Left cardiac atrium (tissue), 4 donors: Measurements from ENCODE around the gene RAD51B. TPM values are rescaled to one million over a fixed set of nuclear protein-coding genes. Genes with fewer than 3 reads are reported as not detected.

Experiments
- ATAC-seq, 2 donors: fragments of 200-7000 bp; cut with Tn5 transposase; one replicate each; pipeline ENCODE4 v1.9.1; 2020; ENCODE audit warnings: mild to moderate bottlenecking in 2 of 2, moderate library complexity in 2 of 2
- DNase-seq: peaks from one replicate; pipeline ENCODE4 v3.0.0-alpha.2; 2020
- intact Hi-C, 2 donors: fragments of 100-400 bp; cut with DNase I; formaldehyde crosslinking; loops; one replicate each; pipeline versions ENCODE4 v1.14.1 to v1.15.1; 2022 to 2023
- total RNA-seq, 2 donors: library from RNA; stranded (reverse); fragmentation: NEBNext Ultra II Directional; extraction: Animal tissue kit (Norgen Biotek cat#: 25700); gene quantifications; one replicate each; pipeline ENCODE4 v1.2.1, GENCODE V29; 2021
- donor health status: DM: no; HTN: yes; CAD: no.
- donor health status: DM: no; HTN: yes; CAD: no; lungs with severe emphysema.
- donor health status: DM: yes; HTN: yes; CAD: no.
- donor health status: Dilated cardiomyopathy.

The RAD51B gene
- total RNA-seq, 2 donors from 2014 or later: 4.4 to 6.6 TPM

DNA sequence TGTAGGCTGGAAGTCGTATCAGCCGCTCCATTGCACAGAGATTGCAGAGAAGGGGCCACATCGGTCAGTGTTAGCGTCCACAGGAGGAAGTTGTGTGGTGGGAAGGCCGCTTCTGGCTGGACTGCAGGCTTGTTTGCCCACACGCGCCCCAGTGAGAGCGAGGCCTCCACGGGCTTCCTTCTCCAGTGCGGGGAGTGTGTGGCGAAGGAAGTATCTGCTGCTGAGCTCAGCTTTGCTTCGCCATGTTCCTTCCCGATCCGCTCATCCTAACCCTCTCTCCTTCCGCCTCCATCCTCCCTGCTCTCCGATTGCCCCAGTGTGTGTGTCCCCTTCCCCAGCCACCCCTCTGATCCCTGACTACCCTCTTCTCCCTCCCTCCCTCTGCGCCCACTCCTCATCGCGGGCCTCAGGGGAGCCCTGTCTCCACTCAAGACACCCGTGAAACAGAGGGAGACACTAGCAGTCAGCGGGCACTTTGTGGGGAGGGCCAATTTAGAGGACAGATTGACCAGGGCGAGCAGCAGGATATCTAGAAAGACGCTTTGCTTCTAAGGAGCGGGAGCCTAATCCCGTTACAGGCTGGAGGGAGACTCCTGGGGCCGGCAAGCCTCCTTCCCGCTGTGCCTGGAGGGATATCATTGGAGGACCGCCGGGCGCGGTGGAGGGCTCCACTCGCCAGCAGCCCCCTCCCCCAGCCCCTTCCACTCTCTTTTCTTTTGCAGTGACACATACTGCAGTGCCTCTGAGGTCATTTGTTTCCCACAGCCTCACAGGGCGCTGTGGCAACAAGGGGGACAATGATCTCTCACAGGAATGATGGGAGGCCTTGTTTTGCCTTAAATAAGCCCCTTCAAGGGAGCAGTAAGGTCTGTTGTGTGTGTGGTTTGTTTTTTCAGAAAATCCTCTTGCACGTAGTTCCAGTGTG is 544.5 kb downstream of the RAD51B start:
- DNase-seq (peak; percentile 42), ATAC-seq (peak; percentile 32 to 54)
- intact Hi-C loops: no loop called here

DNA sequence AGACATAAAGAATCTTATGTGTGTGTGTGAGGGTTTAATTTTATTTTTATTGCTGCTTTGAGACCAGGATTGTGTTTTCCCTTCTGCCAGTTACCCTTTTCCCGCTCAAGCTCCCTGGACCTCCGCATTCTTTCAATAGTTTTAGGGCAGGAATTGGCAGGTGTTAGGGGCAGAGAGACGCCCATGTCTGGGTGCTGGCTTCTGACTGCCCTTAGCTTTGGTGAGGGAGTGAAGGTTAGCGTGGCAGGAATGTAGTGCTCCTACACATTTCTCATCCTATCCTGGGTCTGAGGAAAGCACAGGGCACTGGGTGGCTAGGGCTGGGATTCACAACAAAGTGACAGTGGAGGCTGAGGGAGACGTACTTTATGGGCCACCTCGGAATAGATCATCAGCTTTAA is 545.2 kb downstream of the RAD51B start:
- peak in 1 of 2 donors; percentile 34 for ATAC-seq
- intact Hi-C loops: no loop called here
- no peak for DNase-seq

DNA sequence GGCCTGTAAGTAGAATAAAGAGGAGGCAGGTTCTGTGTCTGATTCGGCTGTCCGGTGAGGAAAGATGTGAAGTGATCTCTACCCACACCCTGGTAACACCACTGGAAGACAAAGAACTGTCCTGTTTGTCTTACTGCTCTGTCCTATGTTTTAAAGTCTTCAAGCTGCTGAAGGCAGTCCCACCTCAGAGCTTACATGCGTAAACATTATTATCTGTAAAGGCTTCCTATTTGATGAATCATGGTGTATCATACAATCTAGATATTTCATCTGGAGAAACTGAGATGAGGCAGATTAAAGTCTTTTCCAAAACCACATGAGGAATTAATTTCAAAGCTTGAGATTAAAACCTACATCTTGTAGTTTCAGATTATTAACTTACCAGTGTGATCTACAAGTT is 545.6 kb downstream of the RAD51B start:
- ATAC-seq: peak in 1 of 2 donors; percentile 23
- no peak for DNase-seq
- intact Hi-C loops: no loop called here

DNA sequence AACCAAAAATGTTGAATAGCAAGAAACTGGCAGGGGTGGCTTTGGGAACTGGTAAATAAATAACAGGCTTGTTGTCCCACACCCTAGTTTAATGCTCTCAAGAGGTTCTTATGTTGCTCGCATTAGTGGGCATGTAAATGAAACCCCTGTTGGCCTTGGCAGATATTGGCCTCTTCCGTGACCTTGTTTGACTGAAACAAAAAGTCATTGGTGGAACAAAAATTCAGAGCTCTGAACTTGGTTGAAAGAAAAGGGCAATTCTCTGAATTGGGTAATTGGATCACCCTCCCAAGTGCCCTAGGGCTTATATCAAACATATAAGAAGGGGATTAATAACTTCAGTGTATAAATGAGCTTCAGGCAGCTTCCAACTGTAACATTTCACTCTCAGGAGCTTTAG is 547.1 kb downstream of the RAD51B start:
- intact Hi-C loops: no loop called here
- no peak for ATAC-seq
- DNase-seq: no peak

DNA sequence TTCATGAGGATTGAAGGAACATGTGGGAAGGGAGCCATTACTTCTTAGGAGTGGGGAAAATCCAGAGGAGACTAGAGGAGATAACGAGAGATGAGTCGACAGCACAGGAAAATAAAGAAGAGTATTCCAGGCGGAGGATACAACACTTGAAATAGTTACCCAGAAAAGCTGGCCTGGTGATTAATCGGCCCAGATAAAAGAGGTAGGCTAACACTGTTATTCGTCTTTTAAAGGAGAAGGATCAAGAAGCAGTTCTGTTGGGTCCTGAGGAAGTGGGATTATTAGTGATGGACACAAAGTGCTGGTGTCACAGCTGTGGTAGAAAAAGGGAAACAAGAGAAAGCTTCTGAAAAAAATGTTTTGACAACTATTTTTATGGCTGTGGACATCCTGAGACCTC is 548.0 kb downstream of the RAD51B start:
- no peak for DNase-seq
- intact Hi-C loops: no loop called here
- peak; percentile 24 to 64 for ATAC-seq

DNA sequence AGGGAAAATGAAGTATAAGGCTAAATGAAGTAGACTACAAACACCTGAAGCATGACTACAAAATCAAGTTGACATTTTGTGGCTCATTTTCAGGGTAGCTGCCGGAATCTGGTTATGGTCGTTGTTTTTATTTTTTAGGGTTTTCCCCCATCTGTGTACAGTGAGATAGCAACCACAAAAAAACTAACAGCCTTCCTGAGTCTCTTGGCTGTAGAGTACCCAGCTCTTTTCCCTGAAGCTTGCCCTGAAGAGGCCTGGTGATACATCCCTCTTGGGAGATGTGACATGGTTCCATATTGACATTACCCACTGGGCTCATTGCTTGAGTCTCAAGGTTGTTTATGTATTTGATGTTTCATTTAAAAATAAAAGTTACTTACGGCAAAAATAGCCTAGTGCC is 549.3 kb downstream of the RAD51B start:
- no peak for ATAC-seq
- intact Hi-C loops: no loop called here
- no peak for DNase-seq

DNA sequence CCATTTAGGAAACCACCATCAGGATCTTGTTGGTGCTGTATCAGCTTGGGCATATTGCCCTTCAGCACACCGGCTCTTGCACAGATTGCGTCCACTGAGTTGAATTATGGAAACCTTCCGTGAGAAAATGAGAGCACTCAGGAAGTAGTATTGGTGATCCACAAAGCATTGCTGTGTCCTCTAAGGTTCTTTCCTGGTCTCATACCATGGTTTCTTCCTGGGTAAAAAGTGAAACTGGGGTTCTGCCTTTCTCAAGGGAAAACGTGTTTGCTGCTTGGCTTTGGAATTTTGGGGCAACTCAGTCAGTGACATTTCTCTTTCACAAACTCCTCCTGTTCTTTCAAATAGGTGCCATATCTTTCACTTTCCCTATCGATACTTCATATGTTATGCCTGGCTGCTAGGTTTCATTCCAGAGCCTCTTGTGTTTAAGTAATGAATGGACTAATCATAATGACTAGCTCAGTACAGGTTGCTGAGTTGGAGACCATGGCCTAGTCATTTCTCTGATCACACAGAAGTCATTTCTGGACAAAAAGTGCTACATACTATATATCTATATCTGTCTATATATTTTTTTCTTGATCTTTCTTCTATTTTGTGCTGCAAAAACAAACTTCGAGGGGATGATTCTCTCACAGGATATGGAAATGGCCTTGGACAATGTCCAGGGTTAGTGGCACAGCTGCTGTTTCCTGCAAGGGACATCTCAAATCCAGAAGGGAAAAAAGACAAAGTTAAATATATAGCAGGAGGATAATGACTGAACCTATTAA is 549.9 kb downstream of the RAD51B start:
- intact Hi-C loops: no loop called here

DNA sequence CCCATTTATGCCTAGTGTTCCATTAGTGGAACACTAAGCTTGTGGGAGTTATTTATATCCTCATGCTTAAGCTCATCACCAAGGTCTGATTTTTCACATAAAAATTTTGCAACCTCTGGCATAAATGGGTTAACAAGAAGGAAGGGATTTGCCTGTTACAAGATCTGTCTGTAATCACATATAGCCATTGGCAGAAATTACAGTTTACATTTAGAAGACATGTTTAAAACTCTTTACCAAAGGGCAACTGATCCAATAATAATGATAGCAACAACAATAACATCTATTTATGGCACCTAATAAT is 550.4 kb downstream of the RAD51B start:
- no peak for DNase-seq
- ATAC-seq: no peak
- intact Hi-C loops: no loop called here

More for the DNA sequence above, 549.9 kb downstream of the RAD51B start:
- DNase-seq: no peak
- ATAC-seq: no peak

DNA sequence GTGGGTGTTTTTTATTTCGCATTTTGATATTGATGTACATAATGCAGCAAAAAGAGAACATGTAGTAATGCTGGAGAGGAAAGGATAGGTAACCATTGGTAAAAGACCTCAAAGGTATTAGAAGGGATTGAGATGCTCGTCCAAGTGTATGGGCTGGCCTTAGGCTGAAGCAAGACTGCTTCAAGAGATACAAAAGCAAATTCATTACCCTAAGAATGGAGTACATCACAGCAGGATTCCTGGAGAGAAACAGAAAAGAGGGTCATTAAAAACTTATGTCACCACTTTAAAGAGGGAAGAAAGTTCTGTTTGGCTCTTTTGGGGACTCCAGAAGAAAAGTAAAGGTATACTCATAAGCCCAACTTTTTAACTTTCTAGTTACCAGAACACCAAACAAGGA is 552.8 kb downstream of the RAD51B start:
- DNase-seq (no peak), ATAC-seq (no peak)
- intact Hi-C loops: no loop called here

DNA sequence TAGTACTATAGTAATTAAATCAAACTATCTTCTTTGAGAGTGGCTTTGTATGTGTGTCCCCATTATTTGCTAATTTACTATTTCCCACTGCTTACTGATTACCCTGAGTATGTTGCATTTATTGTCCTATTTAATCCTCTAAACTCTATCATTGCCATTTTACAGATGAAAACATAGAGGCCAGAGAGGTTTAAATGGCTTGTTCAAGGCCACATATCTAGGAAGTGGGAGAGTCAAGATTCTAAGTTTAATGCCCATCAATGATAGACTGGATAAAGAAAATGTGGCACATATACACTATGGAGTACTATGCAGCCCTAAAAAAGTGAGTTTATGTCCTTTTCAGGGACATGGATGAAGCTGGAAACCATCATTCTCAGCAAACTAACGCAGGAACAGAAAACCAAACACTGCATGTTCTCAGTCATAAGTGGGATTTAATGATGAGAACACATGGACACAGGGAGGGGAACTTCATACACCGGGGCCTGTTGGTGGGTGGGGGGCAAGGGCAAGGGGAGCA is 553.6 kb downstream of the RAD51B start:
- DNase-seq: no peak
- no peak for ATAC-seq
- intact Hi-C loops: no loop called here

DNA sequence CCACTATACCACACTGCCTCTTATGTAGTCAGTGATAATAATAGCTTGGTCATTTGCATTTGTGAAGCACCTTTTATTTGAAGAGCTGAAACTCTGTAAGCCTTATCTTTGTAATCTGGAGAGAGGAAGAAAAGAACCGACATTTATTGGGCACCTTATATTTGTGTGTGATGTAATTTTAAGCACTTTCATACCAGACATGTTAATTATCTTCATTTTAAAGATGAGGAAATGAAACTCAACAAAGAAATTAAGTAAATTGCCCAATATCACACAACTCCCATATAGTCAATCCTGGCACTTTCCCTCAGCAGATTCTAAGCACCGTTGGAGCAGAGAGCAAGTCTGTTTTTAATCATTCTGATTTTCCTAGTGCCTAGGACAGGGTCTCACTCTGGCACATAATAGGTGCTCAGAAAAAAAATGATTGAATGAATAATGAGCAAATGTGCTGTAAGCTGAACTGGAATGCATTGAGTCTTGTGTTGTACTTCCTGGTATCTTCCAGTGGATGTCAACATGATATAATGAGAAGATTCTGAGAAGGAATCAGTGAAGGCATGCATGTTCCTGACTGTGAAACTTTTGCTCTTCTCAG is 554.4 kb downstream of the RAD51B start:
- intact Hi-C loops: no loop called here
- DNase-seq: no peak

DNA sequence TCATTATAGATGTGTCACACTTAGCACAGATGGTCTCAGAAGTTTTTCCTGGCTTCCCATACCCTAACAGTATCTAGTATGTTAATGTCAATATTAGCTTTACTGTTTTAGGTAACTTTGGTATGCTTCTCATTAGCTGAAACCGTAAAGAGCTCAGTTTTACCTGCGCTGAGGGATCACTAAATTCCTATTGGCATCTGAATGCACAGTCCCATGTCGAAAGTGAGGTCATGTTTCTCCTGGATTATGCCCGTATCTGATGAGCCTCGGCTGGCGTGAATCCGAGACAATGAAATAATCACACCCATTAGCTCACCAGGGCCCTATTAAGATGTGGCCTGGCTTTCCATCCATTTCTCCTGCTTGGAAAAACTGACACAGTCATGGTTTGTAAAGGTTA is 555.1 kb downstream of the RAD51B start:
- DNase-seq (no peak), ATAC-seq (no peak)
- intact Hi-C loops: no loop called here

More for the DNA sequence above, 554.4 kb downstream of the RAD51B start:
- ATAC-seq: no peak

DNA sequence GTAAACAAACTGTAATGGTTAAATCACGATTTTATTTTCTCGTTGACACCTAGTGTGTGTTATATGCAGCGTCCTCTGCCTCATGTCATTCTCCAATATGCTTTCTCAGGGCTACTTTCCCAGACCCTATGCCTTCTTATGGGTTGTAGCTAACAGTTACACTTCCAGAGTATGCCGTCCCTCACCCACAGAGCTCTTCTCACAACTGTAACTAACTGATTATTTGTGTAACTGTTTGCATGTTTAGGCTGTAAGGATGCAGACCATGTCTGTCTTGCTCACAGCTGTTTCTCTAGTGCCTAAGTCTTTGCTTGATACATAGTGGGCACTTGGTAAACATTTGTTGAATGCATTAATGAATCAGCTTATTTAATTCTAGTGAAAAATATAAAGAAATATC is 555.8 kb downstream of the RAD51B start:
- no peak for DNase-seq
- no peak for ATAC-seq
- intact Hi-C loops: no loop called here

DNA sequence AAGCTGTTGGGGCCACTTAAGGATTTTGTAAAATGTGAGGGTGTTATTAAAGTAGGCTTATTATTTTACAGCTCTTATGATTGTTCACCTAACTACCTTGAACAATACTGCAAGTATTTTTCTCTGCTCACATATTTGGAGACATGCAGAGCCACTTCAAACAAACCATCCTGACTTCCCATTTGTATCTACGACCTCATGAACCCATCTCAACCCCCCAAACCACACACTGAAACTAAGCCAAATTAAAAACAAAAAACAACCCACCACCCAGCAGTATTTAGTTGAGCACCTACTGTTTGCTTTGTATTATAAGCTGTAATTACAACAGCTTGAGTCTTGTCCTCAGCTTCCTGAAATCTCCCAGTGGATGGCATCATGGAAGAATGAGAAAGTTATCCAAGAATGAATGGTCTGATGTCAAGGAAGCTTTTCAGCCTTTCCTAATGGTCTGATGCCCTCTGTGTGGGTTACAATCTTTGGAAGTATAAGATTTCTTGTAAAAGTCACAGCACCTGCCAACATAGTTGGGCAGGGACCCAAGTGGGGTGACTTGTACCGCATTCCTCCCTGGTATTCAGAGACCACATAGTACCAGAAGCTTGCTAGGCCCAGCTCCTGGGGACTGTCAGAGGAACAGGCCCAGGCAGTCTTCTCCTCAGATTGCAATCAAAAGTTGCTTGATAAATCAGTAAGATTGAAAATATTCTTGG is 556.6 kb downstream of the RAD51B start:
- DNase-seq (no peak), ATAC-seq (no peak)
- intact Hi-C loops: no loop called here

DNA sequence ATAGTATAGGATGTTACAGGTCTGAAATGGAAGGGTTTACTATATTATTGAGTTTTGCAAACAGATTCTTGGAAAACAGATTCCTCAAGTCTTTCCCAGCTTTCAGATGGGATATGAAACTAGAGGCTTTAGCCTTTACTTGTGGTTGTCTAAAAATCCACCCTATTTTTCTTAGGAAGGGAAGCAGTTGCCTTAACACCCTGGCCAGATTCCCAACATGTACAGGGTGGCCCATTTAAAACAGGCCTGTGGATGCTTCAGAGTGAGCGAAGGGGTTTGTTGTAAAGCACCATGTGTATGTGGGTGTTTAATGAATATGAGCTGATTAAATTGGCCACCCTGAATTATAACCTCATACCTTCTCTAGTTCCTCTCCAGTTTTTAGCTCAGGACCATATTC is 557.4 kb downstream of the RAD51B start:
- no peak for DNase-seq
- ATAC-seq: peak in 1 of 2 donors; percentile 47
- intact Hi-C loops: no loop called here

DNA sequence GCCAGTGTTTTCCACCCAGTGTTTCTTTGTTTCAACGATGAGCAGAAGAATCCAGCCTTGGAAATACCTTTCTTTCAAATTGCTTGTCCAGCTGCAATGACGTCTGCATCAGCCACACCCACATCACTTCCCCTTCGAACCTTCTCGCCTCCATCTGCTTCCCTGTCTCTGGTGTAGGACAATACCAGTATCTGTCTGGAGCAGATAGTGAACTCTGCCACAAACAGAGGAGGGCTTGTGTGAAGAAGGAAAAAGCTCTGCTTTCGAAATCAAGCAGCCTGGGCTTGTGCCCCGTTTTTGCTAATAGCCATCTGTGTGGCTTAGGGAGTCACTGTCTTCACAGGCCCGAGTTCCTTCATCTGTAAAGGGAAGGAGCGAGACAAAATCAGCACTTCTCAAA is 557.9 kb downstream of the RAD51B start:
- ATAC-seq (peak; percentile 81 to 94), DNase-seq (peak; percentile 70)
- intact Hi-C loops: no loop called here

DNA sequence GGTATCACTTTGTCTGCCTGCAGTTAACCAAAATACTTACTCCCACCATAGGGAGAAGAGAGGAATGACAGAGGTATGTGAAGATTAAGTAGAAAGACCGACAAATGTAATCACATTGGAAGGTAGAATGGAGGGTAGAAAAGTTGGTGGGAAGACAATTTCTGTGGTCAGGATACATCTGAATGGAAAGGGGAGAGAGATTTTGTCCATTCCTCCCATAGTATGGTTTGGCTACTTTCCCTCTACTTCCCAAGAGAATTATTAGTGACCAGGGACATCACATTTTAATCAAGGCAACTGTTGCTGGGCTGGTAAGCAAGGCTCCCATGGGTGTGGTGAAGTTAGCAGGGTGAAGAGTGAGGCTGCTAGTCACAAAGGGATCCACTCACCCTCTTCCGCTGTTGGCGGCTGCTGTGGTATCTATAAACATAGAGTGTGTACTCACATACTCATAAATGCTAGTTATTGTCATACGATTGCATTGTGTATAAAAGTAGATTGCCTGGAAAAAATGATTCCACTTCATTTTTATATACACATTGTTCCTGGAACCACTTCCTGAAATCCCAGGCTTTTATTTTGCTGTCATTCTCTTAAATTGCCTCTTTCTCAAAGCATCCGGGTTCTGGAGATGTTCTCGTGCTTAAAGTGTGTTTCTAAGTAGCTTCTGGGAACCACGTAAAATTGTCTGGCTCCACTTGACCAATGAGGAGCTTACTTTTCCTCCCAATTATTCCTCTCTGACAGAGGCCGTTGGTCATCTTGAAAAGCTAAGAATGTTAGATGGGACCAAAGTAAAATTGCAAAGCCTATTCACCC is 560.1 kb downstream of the RAD51B start:
- intact Hi-C loops: no loop called here
- DNase-seq (no peak), ATAC-seq (no peak)

DNA sequence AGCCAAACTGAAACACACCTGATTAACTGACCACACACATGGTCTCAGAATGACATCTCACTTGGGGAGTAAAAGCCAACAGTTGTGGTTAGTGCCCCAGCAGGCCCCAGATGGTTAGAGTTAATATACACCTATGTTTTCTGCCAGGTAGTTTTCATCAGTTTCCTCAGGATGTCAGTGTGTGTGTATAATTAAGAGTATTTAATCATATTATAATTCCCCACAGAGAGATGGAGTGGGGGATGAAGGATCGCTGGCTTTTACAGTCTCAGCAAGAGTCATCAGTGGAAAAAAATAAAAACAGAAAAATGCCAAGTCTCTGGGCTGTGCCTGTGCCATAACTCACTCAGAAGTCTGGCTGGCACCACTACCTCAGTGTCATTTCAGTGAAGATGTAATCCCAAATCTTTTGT is 560.8 kb downstream of the RAD51B start:
- intact Hi-C loops: no loop called here

More for the DNA sequence above, 560.8 kb downstream of the RAD51B start:
- no peak for ATAC-seq
- DNase-seq: no peak
